Right atrium auricular region (tissue), 2 donors: ENCODE results near the gene MAD1L1. TPM values are rescaled to one million over a fixed set of nuclear protein-coding genes. Genes with fewer than 3 reads are reported as not detected.

Experiments used
- DNase-seq: peaks from one replicate; pipeline ENCODE4 v3.0.0-alpha.2; 2019; ENCODE audit warnings: low spot score
- H3K27ac ChIP-seq, 2 donors: fragments of 200-600 bp; sonication (generic); 1 replicate in 1 of 2; 2 replicates in 1 of 2; pipeline ENCODE4 v1.5.1; 2016 to 2019
- H3K27me3 ChIP-seq, 2 donors: fragments of 200-600 bp; sonication (generic); one replicate each; pipeline versions ENCODE4 v1.5.1 to v1.6.0; 2017 to 2019
- H3K36me3 ChIP-seq: fragments of 200-600 bp; sonication (generic); one replicate; pipeline ENCODE4 v1.5.1; 2016
- H3K4me1 ChIP-seq, 2 donors: fragments of 200-600 bp; sonication (generic); one replicate each; pipeline versions ENCODE4 v1.5.1 to v1.6.0; 2017 to 2019
- H3K4me3 ChIP-seq, 2 donors: fragments of 200-600 bp; sonication (generic); 1 replicate in 1 of 2; 2 replicates in 1 of 2; pipeline ENCODE4 v1.5.1; 2017 to 2019; ENCODE audit warnings: mild to moderate bottlenecking in 1 of 2, moderate library complexity in 1 of 2
- H3K9me3 ChIP-seq, 2 donors: fragments of 200-600 bp; sonication (generic); one replicate each; pipeline ENCODE4 v1.5.1; 2019
- total RNA-seq, 2 donors: library from RNA; depleted of rRNA; stranded (reverse); fragments of >200 nt; gene quantifications; one replicate each; pipeline ENCODE4 v1.1.0, GENCODE V29; 2016
- TF ChIP-seq, protein P1 (sequence below), 2 donors: fragments of 200-600 bp; sonication (generic); IDR thresholded peaks; one replicate each; pipeline ENCODE4 v1.5.1; 2019; ENCODE audit warnings: antibody characterized with exemption in 2 of 2

Gene MAD1L1
- total RNA-seq, 2 donors from 2014 or later = 13.3 to 31.9 TPM

DNA sequence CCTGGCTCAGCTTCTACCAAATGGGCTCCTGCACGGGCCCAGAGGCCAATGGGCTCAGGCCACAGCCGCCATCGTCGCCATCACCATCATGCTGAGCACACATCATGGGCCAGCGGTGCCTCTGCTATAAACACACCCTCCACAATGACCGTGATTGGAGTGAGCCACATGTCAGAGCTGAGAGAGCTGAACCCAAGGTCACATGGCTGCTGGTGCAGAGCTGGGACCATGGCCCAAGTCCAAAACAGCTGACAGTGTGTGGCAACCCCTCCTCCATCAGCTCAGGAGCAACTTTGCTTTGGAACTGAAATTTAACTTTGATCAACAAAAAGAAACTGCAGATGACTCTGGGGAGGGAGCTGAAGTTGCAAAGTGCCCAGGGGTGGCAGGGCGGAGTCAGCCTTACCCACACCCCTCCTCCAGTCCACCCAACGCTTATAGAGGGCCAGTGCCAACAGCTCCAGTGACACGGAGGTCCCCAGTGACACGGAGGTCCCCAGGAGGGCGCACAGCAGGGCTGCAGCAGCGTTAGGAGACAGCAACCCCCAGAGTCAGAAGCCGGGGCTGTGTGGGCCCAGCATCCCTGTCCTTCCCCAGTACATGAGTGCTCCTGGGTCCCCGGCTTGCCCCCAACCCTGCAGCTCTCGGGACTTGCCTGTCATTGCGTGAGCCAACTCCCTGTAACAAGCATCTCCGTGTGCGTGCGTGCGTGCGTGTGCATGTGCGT lies 313.0 kb downstream of the MAD1L1 start:
- Histone ChIP-seq H3K27ac (peak overlapping the region; percentile 46 to 56), H3K4me1 (peaks cover 0 to 32% of the 10 kb centered on the region in 2 donors), H3K27me3 (no peaks in the 10 kb centered on the region), H3K4me3 (no peak overlapping the region), H3K9me3 (no peaks in the 10 kb centered on the region), H3K36me3 (no peaks in the 10 kb centered on the region)
- DNase-seq = no peak
- TF ChIP-seq, protein P1, sequence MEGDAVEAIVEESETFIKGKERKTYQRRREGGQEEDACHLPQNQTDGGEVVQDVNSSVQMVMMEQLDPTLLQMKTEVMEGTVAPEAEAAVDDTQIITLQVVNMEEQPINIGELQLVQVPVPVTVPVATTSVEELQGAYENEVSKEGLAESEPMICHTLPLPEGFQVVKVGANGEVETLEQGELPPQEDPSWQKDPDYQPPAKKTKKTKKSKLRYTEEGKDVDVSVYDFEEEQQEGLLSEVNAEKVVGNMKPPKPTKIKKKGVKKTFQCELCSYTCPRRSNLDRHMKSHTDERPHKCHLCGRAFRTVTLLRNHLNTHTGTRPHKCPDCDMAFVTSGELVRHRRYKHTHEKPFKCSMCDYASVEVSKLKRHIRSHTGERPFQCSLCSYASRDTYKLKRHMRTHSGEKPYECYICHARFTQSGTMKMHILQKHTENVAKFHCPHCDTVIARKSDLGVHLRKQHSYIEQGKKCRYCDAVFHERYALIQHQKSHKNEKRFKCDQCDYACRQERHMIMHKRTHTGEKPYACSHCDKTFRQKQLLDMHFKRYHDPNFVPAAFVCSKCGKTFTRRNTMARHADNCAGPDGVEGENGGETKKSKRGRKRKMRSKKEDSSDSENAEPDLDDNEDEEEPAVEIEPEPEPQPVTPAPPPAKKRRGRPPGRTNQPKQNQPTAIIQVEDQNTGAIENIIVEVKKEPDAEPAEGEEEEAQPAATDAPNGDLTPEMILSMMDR (IDR thresholded peaks at IDR 0.05) = no peak

DNA sequence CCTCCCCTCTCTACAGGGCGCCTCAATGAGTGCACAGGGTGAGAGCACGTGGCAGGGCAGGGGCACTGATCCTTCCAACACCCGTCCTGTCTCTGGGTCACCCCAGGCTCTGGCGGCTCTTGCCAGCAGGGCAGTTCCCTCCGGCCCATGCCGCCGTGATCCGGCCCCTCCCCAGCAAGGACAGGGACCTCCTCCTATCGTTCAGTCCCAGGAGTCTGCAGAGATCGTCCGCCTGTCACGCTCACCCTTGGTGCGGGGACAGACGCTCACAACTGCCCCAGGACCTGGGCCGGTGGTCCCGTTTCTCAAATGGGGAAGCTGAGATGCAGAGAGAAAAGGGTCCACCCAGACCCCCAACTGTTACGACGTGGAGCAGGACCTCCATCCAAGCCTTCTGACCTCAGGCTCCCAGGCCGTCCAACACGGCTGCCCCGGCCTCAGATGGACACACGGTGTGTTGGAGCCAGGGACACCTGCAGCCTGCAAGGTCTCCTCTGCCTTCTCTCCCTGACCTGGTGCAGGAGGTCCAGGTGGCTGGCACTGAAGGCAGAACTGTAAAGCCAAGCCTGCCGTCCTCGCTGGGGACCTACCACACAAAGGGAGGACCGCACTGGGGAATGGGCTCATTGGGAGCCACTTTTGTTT lies 313.7 kb downstream of the MAD1L1 start:
- Histone ChIP-seq H3K27ac (peak overlapping the region; percentile 46 to 56), H3K4me3 (no peak overlapping the region), H3K9me3 (no peaks in the 10 kb centered on the region), H3K4me1 (peaks cover 0 to 37% of the 10 kb centered on the region in 2 donors), H3K27me3 (no peaks in the 10 kb centered on the region), H3K36me3 (no peaks in the 10 kb centered on the region)
- DNase-seq = no peak
- TF ChIP-seq, protein P1 (IDR thresholded peaks at IDR 0.05) = no peak

DNA sequence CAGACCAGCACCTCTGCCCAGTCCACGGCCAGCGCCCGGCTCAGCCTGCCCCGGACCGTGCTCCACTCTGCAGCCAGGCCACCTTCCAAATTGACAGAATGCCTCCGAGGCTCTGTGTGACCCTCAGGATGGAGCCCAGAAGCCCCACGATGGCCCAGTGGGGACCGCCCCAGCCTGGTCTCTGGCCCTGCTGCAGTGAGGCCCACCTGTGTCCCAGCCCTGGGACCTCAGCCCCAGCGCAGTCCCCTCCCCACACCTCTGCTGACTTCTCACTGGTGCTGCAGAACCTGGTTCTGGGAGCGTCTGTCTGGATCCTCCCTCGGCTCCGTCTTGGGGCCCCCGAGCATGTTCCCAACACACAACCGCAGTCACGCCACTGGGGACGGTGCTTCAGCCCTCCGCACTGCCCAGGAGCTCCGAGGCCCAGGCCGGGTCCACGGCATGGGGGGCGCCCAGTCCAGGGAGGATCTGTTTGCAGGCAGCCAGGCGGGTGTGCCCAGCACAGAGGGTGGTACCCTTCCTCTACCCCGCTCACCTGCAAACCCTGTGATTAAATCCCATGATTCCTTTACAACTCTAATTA lies 314.6 kb downstream of the MAD1L1 start:
- H3K9me3 ChIP-seq = no peaks in the 10 kb centered on the region
- no peaks in the 10 kb centered on the region for H3K27me3 ChIP-seq
- TF ChIP-seq, protein P1 (IDR thresholded peaks at IDR 0.05) = no peak
- no peak for DNase-seq
- no peak overlapping the region for H3K4me3 ChIP-seq
- H3K36me3 ChIP-seq = no peaks in the 10 kb centered on the region
- H3K4me1 ChIP-seq = peaks cover 0 to 46% of the 10 kb centered on the region in 2 donors
- H3K27ac ChIP-seq = peak overlapping the region; percentile 11 to 56

DNA sequence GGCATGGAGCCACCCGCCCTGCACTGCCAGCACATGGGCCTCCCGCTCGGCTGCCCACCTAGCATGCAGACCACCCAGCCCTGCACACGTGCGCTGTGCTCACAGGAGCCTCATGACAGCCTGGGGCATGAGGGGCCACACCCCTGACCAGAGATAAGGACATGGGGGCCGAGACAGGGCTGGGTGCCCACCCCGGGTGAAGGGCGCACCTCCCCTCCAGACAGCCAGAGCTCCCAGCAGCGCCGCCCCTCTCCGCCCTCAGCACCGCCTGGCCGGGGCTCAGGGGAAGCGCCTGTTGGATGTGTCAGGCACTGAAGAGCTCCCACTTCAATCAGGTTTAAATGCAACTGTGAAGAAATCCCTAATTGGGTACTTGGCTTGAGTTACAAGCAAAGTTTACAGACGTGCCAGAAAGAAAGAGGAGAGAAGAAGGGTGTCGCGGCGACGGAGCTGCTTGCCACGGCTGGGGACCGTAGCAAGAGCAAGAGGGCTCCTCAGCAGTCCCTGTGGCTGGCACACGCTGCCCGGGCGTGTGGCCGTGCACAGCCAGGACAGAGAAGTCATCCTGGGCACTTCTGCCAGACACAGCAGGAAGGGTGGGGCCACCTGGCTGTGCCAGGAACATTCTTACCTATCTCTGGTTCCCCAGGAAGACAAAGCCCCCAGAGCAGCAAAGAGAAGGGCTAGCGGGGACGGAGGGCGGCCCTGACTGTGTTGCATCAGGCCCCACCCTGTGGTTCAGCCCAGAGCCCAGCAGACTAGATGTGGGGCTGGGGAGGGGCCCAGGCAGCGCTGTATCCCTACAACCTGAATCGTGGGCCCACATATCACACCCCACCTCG lies 315.3 kb downstream of the MAD1L1 start:
- H3K4me1 ChIP-seq = peaks cover 0 to 46% of the 10 kb centered on the region in 2 donors
- H3K27me3 ChIP-seq = no peaks in the 10 kb centered on the region
- no peaks in the 10 kb centered on the region for H3K9me3 ChIP-seq
- no peaks in the 10 kb centered on the region for H3K36me3 ChIP-seq
- no peak for DNase-seq
- H3K4me3 ChIP-seq = no peak overlapping the region
- H3K27ac ChIP-seq = peak overlapping the region; percentile 11 to 56
- TF ChIP-seq, protein P1 (IDR thresholded peaks at IDR 0.05) = no peak

DNA sequence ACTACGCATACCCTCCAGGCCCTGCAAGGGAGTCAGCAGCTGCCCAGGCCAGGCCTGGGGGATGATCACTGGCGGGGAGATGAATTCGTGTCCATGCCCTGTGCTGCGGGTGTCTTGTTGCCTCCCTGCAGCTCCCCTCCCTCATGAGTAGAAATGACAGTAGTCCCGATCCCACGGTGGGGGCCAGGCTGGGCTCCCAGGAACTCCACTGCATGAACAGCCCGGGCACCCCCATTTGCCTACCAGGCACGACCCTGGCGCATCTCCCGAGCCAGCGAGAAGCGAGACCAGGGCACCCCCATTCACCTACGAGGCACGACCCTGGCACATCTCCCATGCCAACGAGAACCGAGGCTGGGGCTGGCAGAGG lies 316.2 kb downstream of the MAD1L1 start:
- peaks cover 0 to 46% of the 10 kb centered on the region in 2 donors for H3K4me1 ChIP-seq
- no peak for DNase-seq

More for the DNA sequence above, 316.2 kb downstream of the MAD1L1 start:
- Histone ChIP-seq H3K4me3 (no peak overlapping the region), H3K27ac (peak overlapping the region in 1 of 2 donors; percentile 56), H3K36me3 (no peaks in the 10 kb centered on the region), H3K9me3 (no peaks in the 10 kb centered on the region), H3K27me3 (no peaks in the 10 kb centered on the region)
- TF ChIP-seq, protein P1 (IDR thresholded peaks at IDR 0.05) = no peak
